Neural cell (in vitro differentiated cells): ENCODE results near the gene MAML2. TPM values are rescaled to one million over a fixed set of nuclear protein-coding genes. Genes with fewer than 3 reads are reported as not detected.

Source experiments
- H2AFZ ChIP-seq: fragments of 200-600, 300-800 bp; sonication (generic), shearing (Covaris generic); 2 replicates; pipeline ENCODE4 v1.6.0; 2014; ENCODE audit warnings: low read depth, mild to moderate bottlenecking, antibody characterized with exemption, low read length, moderate library complexity
- H3F3A ChIP-seq: fragments of 200-600 bp; shearing (Covaris generic); 2 replicates; pipeline ENCODE4 v1.6.1; 2016; ENCODE audit warnings: mild to moderate bottlenecking, moderate library complexity, mixed read lengths, antibody characterized with exemption, low read length; ENCODE audit not compliant: insufficient read depth, poor library complexity, severe bottlenecking
- H3K27ac ChIP-seq: fragments of 200-600, 300-800 bp; sonication (generic), shearing (Covaris generic); 2 replicates; pipeline ENCODE4 v1.5.1; 2014; ENCODE audit warnings: mild to moderate bottlenecking, low read length, moderate library complexity
- H3K27me3 ChIP-seq: fragments of 300-800, 200-600 bp; sonication (generic), shearing (Covaris generic); 2 replicates; pipeline ENCODE4 v1.6.0; 2014; ENCODE audit warnings: mild to moderate bottlenecking, low read depth, low read length, moderate library complexity; ENCODE audit not compliant: insufficient read depth
- H3K36me3 ChIP-seq: fragments of 300-800, 200-600 bp; sonication (generic), shearing (Covaris generic); 2 replicates; pipeline ENCODE4 v1.5.1; 2014; ENCODE audit warnings: mild to moderate bottlenecking, antibody characterized with exemption, low read length, moderate library complexity; ENCODE audit not compliant: insufficient read depth
- H3K4me2 ChIP-seq: fragments of 300-800, 200-600 bp; sonication (generic), shearing (Covaris generic); 2 replicates; pipeline ENCODE4 v1.6.0; 2014; ENCODE audit warnings: mild to moderate bottlenecking, low read length
- H3K4me3 ChIP-seq: fragments of 300-800, 200-600 bp; sonication (generic), shearing (Covaris generic); 2 replicates; pipeline ENCODE4 v1.5.1; 2014; ENCODE audit warnings: mild to moderate bottlenecking, low read length, moderate library complexity
- H3K79me2 ChIP-seq: fragments of 200-600 bp; shearing (Covaris generic); replicated peaks from 2 replicates; pipeline ENCODE4 v1.6.0; 2014; ENCODE audit warnings: mild to moderate bottlenecking, low read length, moderate library complexity; ENCODE audit not compliant: insufficient read depth
- H3K9ac ChIP-seq: fragments of 300-800, 200-600 bp; sonication (generic), shearing (Covaris generic); 2 replicates; pipeline ENCODE4 v1.6.1; 2016; ENCODE audit warnings: mild to moderate bottlenecking, low read length, mixed read lengths
- H3K9me2 ChIP-seq: fragments of 200-600 bp; shearing (Covaris generic); 2 replicates; pipeline ENCODE4 v1.6.1; 2016; ENCODE audit warnings: mild to moderate bottlenecking, low read length, mixed read lengths; ENCODE audit not compliant: insufficient read depth
- H3K9me3 ChIP-seq: fragments of 200-600, 300-800 bp; sonication (generic), shearing (Covaris generic); 2 replicates; pipeline ENCODE4 v1.6.1; 2016; ENCODE audit warnings: mild to moderate bottlenecking, mixed run types, low read length, moderate library complexity, mixed read lengths
- H4K20me1 ChIP-seq: fragments of 200-600 bp; shearing (Covaris generic); 2 replicates; pipeline ENCODE4 v1.6.1; 2016; ENCODE audit warnings: mild to moderate bottlenecking, mixed run types; ENCODE audit not compliant: insufficient read depth
- CTCF ChIP-seq: fragments of 450-650 bp; IDR thresholded peaks from 2 replicates; pipeline ENCODE4 v1.5.1; 2014; ENCODE audit warnings: antibody characterized with exemption, mild to moderate bottlenecking, moderate library complexity; ENCODE audit not compliant: poor library complexity, severe bottlenecking
- EP300 ChIP-seq: fragments of 450-650 bp; conservative IDR thresholded peaks from 2 replicates; pipeline ENCODE4 v1.6.1; 2014; ENCODE audit warnings: antibody characterized with exemption, mild to moderate bottlenecking, moderate library complexity; ENCODE audit not compliant: poor library complexity, severe bottlenecking
- EZH2 ChIP-seq: fragments of 200-600, 300-800 bp; shearing (Covaris generic), sonication (generic); IDR thresholded peaks from 2 replicates; pipeline ENCODE4 v1.6.1; 2014; ENCODE audit warnings: antibody characterized with exemption, low read length, borderline replicate concordance, mild to moderate bottlenecking; ENCODE audit not compliant: insufficient read depth, poor library complexity, severe bottlenecking
- MXI1 ChIP-seq: fragments of 450-650 bp; conservative IDR thresholded peaks from 2 replicates; pipeline ENCODE4 v1.6.1; 2014; ENCODE audit warnings: antibody characterized with exemption, mild to moderate bottlenecking; ENCODE audit not compliant: poor library complexity, severe bottlenecking
- POLR2AphosphoS5 ChIP-seq: IDR thresholded peaks from 2 replicates; pipeline ENCODE4 v1.6.1; 2012
- RAD21 ChIP-seq: fragments of 450-650 bp; conservative IDR thresholded peaks from 2 replicates; pipeline ENCODE4 v1.6.1; 2014; ENCODE audit warnings: antibody characterized with exemption, mild to moderate bottlenecking, moderate library complexity
- REST ChIP-seq: IDR thresholded peaks from 2 replicates; pipeline ENCODE4 v1.6.1; 2012; ENCODE audit warnings: borderline replicate concordance
- SMC3 ChIP-seq: fragments of 450-650 bp; conservative IDR thresholded peaks from 2 replicates; pipeline ENCODE4 v1.6.1; 2014; ENCODE audit warnings: antibody characterized with exemption, mild to moderate bottlenecking, moderate library complexity; ENCODE audit not compliant: poor library complexity
- TAF1 ChIP-seq: IDR thresholded peaks from 2 replicates; pipeline ENCODE4 v1.6.1; 2012; ENCODE audit warnings: low read depth
- polyA plus RNA-seq: library from polyadenylated mRNA; depleted of rRNA; stranded (reverse); fragments of >200 nt; gene quantifications from 2 replicates; pipeline ENCODE4 v1.2.3, GENCODE V29; 2014

MAML2 gene
- polyA plus RNA-seq, 1 donor from 2014 or later, result 3.6 TPM

DNA sequence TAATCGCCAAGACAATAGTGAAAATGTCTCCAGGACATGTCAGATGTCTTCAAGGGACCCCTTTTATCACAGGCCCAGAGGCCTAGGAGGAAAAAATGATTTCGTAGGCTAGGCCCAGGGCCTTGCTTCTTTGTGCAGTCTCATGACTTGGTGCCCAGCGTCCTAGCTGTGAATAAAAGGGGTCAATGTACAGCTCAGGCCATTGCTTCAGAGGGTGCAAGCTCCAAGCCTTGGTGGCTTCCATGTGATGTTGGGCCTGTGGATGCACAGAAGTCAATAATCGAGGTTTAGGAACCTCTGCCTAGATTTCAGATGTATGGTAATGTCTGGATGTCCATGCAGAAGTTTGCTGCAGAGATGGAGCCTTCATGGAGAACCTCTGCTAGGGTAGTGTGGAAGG, 398.4 kb downstream of the MAML2 start:
- Histone ChIP-seq H3K9me3 (peaks cover 4% of the 10 kb centered on the region), H2AFZ (no peak overlapping the region), H3K9me2 (no peaks in the 10 kb centered on the region), H3K27ac (no peak overlapping the region), H3K36me3 (no peaks in the 10 kb centered on the region), H3F3A (no peaks in the 10 kb centered on the region), H3K27me3 (no peaks in the 10 kb centered on the region), H3K4me3 (no peak overlapping the region), H3K4me2 (no peak overlapping the region), H4K20me1 (no peaks in the 10 kb centered on the region), H3K9ac (no peak overlapping the region), H3K79me2 (no peaks in the 10 kb centered on the region)
- TF ChIP-seq REST (no peak), MXI1 (no peak), SMC3 (no peak), TAF1 (no peak)

GRCh38 chr11:95943546-95943945, 399.4 kb downstream of the MAML2 start:
- H3K9me2 ChIP-seq, result no peaks in the 10 kb centered on the region
- no peaks in the 10 kb centered on the region for H3K36me3 ChIP-seq
- no peaks in the 10 kb centered on the region for H4K20me1 ChIP-seq
- no peaks in the 10 kb centered on the region for H3K27me3 ChIP-seq
- H3K4me2 ChIP-seq, result no peak overlapping the region
- no peak overlapping the region for H3K4me3 ChIP-seq
- no peaks in the 10 kb centered on the region for H3F3A ChIP-seq
- H3K9ac ChIP-seq, result no peak overlapping the region
- no peaks in the 10 kb centered on the region for H3K79me2 ChIP-seq
- TF ChIP-seq SMC3 (no peak), MXI1 (no peak), TAF1 (no peak), EP300 (no peak), CTCF (no peak), POLR2AphosphoS5 (no peak), RAD21 (no peak), REST (no peak), EZH2 (no peak)
- H3K27ac ChIP-seq, result no peak overlapping the region
- peaks cover 4% of the 10 kb centered on the region for H3K9me3 ChIP-seq
- H2AFZ ChIP-seq, result no peak overlapping the region
